Hepatocyte (in vitro differentiated cells): ENCODE measurements around the gene POLR2E. TPM values are rescaled to one million over a fixed set of nuclear protein-coding genes. Genes with fewer than 3 reads are reported as not detected.

ENCODE experiments used
- DNase-seq: peaks from one replicate; pipeline ENCODE4 v3.0.0-alpha.2; 2016; ENCODE audit warnings: low spot score
- H2AFZ ChIP-seq: fragments of 200-600 bp; sonication (generic); 2 replicates; pipeline ENCODE4 v1.6.0; 2016; ENCODE audit warnings: antibody characterized with exemption, mild to moderate bottlenecking
- H3K27ac ChIP-seq: fragments of 200-600 bp; sonication (generic); 2 replicates; pipeline ENCODE4 v1.5.1; 2016; ENCODE audit warnings: mild to moderate bottlenecking
- H3K27me3 ChIP-seq: fragments of 200-600 bp; sonication (generic); 2 replicates; pipeline ENCODE4 v1.6.1; 2016
- H3K36me3 ChIP-seq: fragments of 200-600 bp; sonication (generic); replicated peaks from 2 replicates; pipeline ENCODE4 v1.5.1; 2016; ENCODE audit warnings: low read depth; ENCODE audit not compliant: insufficient read depth
- H3K4me1 ChIP-seq: fragments of 200-600 bp; sonication (generic); 2 replicates; pipeline ENCODE4 v1.5.1; 2016; ENCODE audit warnings: mild to moderate bottlenecking, moderate library complexity; ENCODE audit not compliant: insufficient read depth
- H3K4me2 ChIP-seq: fragments of 200-600 bp; sonication (generic); 2 replicates; pipeline ENCODE4 v1.6.0; 2016
- H3K4me3 ChIP-seq: fragments of 200-600 bp; sonication (generic); 2 replicates; pipeline ENCODE4 v1.5.1; 2016; ENCODE audit warnings: mild to moderate bottlenecking
- H3K79me2 ChIP-seq: fragments of 200-600 bp; sonication (generic); 2 replicates; pipeline ENCODE4 v1.6.0; 2017; ENCODE audit warnings: mild to moderate bottlenecking
- H3K9me2 ChIP-seq: fragments of 200-600 bp; sonication (generic); replicated peaks from 2 replicates; pipeline ENCODE4 v1.6.0; 2017; ENCODE audit warnings: mild to moderate bottlenecking; ENCODE audit not compliant: insufficient read depth
- H3K9me3 ChIP-seq: fragments of 200-600 bp; sonication (generic); 2 replicates; pipeline ENCODE4 v1.5.1; 2016; ENCODE audit warnings: low read depth, mild to moderate bottlenecking
- H4K20me1 ChIP-seq: fragments of 200-600 bp; sonication (generic); 2 replicates; pipeline ENCODE4 v1.6.0; 2016; ENCODE audit warnings: mild to moderate bottlenecking; ENCODE audit not compliant: insufficient read depth, poor library complexity, severe bottlenecking
- CTCF ChIP-seq: fragments of 200-600 bp; sonication (generic); IDR thresholded peaks from 2 replicates; pipeline ENCODE4 v1.5.1; 2016; ENCODE audit warnings: antibody characterized with exemption, mild to moderate bottlenecking; ENCODE audit not compliant: poor library complexity
- EZH2 ChIP-seq: fragments of 200-600 bp; sonication (generic); IDR thresholded peaks from 2 replicates; pipeline ENCODE4 v1.6.1; 2016; ENCODE audit warnings: antibody characterized with exemption, mild to moderate bottlenecking, borderline replicate concordance
- EZH2phosphoT487 ChIP-seq: fragments of 200-600 bp; sonication (generic); IDR thresholded peaks from one replicate; pipeline ENCODE4 v1.6.1; 2018; ENCODE audit warnings: antibody characterized with exemption, mild to moderate bottlenecking, low read depth, moderate library complexity; ENCODE audit not compliant: unreplicated experiment, severe bottlenecking
- WGBS: methylation state at CpG from one replicate; pipeline ENCODE4 v1.1.6; 2016; ENCODE audit warnings: low lambda C conversion rate; ENCODE audit errors: missing lambda C conversion rate; 5-methylcytosine and 5-hydroxymethylcytosine counted together
- polyA plus RNA-seq: library from polyadenylated mRNA; unstranded; fragments of >200 nt; fragmentation: Nextera tagmentation; extraction: Ambion mirVana; gene quantifications from 2 replicates; pipeline ENCODE4 v1.2.1, GENCODE V29; 2016
- total RNA-seq: library from RNA; depleted of rRNA; stranded (reverse); fragments of >200 nt; gene quantifications from 2 replicates; pipeline ENCODE4 v1.2.3, GENCODE V29; 2014

POLR2E gene
- total and polyA plus RNA-seq, 2 experiments from 2014 or later = 126 to 328 TPM

DNA sequence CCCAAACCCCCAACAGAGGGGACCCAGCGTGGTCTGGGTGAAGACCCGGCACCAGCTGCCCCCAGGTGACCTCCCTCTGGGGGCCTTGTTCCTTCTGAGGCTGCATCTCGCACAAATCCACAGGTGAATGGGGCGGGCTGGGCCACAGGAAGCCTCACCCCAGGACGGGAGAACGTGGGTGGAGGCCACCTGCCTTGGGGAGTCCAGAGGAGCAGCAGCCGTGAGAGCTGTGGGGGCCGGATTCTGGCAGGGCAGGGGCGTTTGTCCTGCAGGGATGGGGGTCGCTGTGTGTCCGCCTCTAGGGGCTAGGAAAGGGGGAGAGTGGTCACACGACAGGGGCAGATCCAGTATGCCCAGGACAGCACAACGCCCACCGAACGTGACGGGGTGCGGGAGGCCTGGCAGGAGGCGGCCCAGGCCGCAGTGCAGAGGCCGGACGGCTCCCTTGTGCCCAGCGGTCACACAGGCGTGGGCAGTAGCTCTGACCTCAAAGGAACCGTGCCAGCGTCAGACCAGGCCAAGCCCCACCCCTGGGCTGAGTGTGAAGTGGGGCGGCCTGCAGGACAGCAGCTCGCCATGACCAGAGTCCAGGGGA, 6.7 kb downstream of the POLR2E start:
- peaks cover 18% of the 10 kb centered on the region for H3K79me2 ChIP-seq
- H3K36me3 ChIP-seq = no peaks in the 10 kb centered on the region
- no peak overlapping the region for H2AFZ ChIP-seq
- no peak overlapping the region for H3K27ac ChIP-seq
- H4K20me1 ChIP-seq = peaks cover 2% of the 10 kb centered on the region
- no peaks in the 10 kb centered on the region for H3K27me3 ChIP-seq
- WGBS = 97% methylated on average over 23 of the region's 27 CpGs
- H3K4me2 ChIP-seq = no peak overlapping the region
- H3K9me2 ChIP-seq = no peaks in the 10 kb centered on the region
- H3K9me3 ChIP-seq = no peaks in the 10 kb centered on the region
- no peak for DNase-seq
- no peak for TF ChIP-seq EZH2
- TF ChIP-seq CTCF = no peak
- no peak for TF ChIP-seq EZH2phosphoT487
- H3K4me3 ChIP-seq = no peak overlapping the region
- peaks cover 1% of the 10 kb centered on the region for H3K4me1 ChIP-seq

GRCh38 chr19:1087813-1088415, 7.3 kb downstream of the POLR2E start:
- Histone ChIP-seq H3K4me2 (no peak overlapping the region), H4K20me1 (no peaks in the 10 kb centered on the region), H3K4me1 (no peaks in the 10 kb centered on the region), H3K36me3 (no peaks in the 10 kb centered on the region), H3K9me2 (no peaks in the 10 kb centered on the region), H3K27ac (no peak overlapping the region), H3K79me2 (peaks cover 12% of the 10 kb centered on the region), H3K9me3 (no peaks in the 10 kb centered on the region), H2AFZ (no peak overlapping the region), H3K4me3 (no peak overlapping the region), H3K27me3 (no peaks in the 10 kb centered on the region)
- no peak for DNase-seq
- TF ChIP-seq EZH2phosphoT487 (no peak), EZH2 (no peak), CTCF (no peak)
- WGBS = 93% methylated on average over 27 of the region's 27 CpGs

DNA sequence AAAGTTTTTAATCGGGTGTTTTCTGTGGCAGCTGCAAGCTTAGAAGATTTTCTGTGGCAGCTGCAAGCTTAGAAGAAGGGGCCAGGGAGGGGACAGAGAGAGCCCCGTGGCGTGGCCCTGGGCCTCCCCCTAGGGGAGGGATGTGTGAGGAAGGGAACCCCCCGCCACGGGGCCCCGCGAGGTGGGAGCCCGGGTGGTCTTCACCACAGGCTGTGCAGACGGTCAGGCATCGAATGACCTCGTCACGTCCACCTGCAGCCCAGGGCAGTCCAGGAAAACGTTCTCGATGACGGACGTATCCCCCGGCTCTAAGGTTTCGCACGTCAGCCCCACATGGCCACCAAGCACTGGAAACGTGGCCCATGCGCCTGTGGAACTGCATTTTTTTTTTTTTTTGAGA, 8.6 kb downstream of the POLR2E start:
- H3K27me3 ChIP-seq = no peaks in the 10 kb centered on the region
- no peaks in the 10 kb centered on the region for H3K9me2 ChIP-seq
- H3K4me2 ChIP-seq = no peak overlapping the region
- no peak overlapping the region for H3K4me3 ChIP-seq
- no peak overlapping the region for H2AFZ ChIP-seq
- no peaks in the 10 kb centered on the region for H4K20me1 ChIP-seq
- TF ChIP-seq CTCF (no peak), EZH2phosphoT487 (no peak), EZH2 (no peak)
- DNase-seq = no peak
- no peaks in the 10 kb centered on the region for H3K36me3 ChIP-seq
- WGBS = 88% methylated on average over 20 of the region's 21 CpGs
- no peaks in the 10 kb centered on the region for H3K79me2 ChIP-seq
- H3K9me3 ChIP-seq = no peaks in the 10 kb centered on the region
- H3K4me1 ChIP-seq = peaks cover 3% of the 10 kb centered on the region
- no peak overlapping the region for H3K27ac ChIP-seq
